NT2/D1 (cell line): ENCODE measurements around the gene TMEM179.

ENCODE experiments used
- DNase-seq: peaks from one replicate; pipeline ENCODE4 v3.0.0-alpha.2; 2011; ENCODE audit warnings: low read depth, low spot score
- H3K27me3 ChIP-seq: 2 replicates; pipeline ENCODE4 v1.6.0; 2011; ENCODE audit warnings: mild to moderate bottlenecking; ENCODE audit not compliant: insufficient read length, insufficient read depth
- H3K36me3 ChIP-seq: 2 replicates; pipeline ENCODE4 v1.6.1; 2011; ENCODE audit warnings: mild to moderate bottlenecking, low read length, mixed read lengths; ENCODE audit not compliant: insufficient read depth, insufficient read length
- H3K4me1 ChIP-seq: 2 replicates; pipeline ENCODE4 v1.5.1; 2011; ENCODE audit not compliant: insufficient read depth, insufficient read length
- H3K4me3 ChIP-seq: 2 replicates; pipeline ENCODE4 v1.5.1; 2011; ENCODE audit warnings: low read depth; ENCODE audit not compliant: insufficient read length
- H3K9ac ChIP-seq: 2 replicates; pipeline ENCODE4 v1.6.0; 2011; ENCODE audit warnings: low read depth; ENCODE audit not compliant: insufficient read length
- H3K9me3 ChIP-seq: 2 replicates; pipeline ENCODE4 v1.5.1; 2011; ENCODE audit warnings: mild to moderate bottlenecking, low read length; ENCODE audit not compliant: insufficient read depth
- SUZ12 ChIP-seq: IDR thresholded peaks from 2 replicates; pipeline ENCODE4 v1.6.1; 2011; ENCODE audit not compliant: insufficient read length, insufficient read depth; ENCODE audit errors: extremely low read depth
- YY1 ChIP-seq: IDR thresholded peaks from 2 replicates; pipeline ENCODE4 v1.6.1; 2011; ENCODE audit not compliant: insufficient read length, insufficient read depth
- ZNF274 ChIP-seq: IDR thresholded peaks from 2 replicates; pipeline ENCODE4 v1.6.1; 2011; ENCODE audit warnings: mild to moderate bottlenecking, low read depth, low read length

Gene TMEM179

DNA sequence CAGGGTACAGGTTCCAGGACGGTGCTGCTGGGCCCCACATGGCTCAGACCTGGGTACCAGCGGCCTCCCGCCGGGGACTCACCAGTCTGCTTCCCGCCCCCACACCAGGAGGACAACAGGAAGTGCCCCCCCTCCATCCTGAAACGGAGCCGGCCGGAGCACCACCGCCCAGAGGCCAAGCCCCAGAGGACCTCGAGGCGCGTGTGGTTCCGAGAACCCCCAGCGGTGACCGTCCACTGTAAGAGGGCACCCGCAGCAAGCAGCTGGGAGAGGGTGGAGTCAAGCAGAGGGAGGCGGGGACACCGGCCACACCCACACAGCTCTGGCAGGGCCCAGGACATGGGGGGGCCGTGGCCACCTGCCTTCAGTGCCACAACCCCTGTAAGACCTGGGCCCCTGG, 16.9 kb downstream of the TMEM179 start:
- no peaks in the 10 kb centered on the region for H3K36me3 ChIP-seq
- no peaks in the 10 kb centered on the region for H3K9me3 ChIP-seq
- TF ChIP-seq YY1, result no peak
- no peak for TF ChIP-seq SUZ12
- TF ChIP-seq ZNF274, result no peak
- DNase-seq, result no peak
- H3K27me3 ChIP-seq, result no peaks in the 10 kb centered on the region
- no peak overlapping the region for H3K9ac ChIP-seq
- no peak overlapping the region for H3K4me3 ChIP-seq
- peaks cover 2% of the 10 kb centered on the region for H3K4me1 ChIP-seq

GRCh38 chr14:104586832-104587620, 17.5 kb downstream of the TMEM179 start:
- Histone ChIP-seq H3K4me3 (no peak overlapping the region), H3K9me3 (no peaks in the 10 kb centered on the region), H3K36me3 (no peaks in the 10 kb centered on the region), H3K27me3 (no peaks in the 10 kb centered on the region), H3K4me1 (peaks cover 8% of the 10 kb centered on the region), H3K9ac (no peak overlapping the region)
- TF ChIP-seq ZNF274 (no peak), YY1 (no peak), SUZ12 (no peak)
- no peak for DNase-seq

- no peak overlapping the region for H3K9ac ChIP-seq
- H3K27me3 ChIP-seq, result no peaks in the 10 kb centered on the region
- no peak for DNase-seq
- TF ChIP-seq SUZ12, result no peak
- no peaks in the 10 kb centered on the region for H3K9me3 ChIP-seq
- H3K4me3 ChIP-seq, result no peak overlapping the region
- peaks cover 13% of the 10 kb centered on the region for H3K4me1 ChIP-seq
- H3K36me3 ChIP-seq, result no peaks in the 10 kb centered on the region
These were observed 18.4 kb downstream of the TMEM179 start for GRCh38 chr14:104585966-104586697.

DNA sequence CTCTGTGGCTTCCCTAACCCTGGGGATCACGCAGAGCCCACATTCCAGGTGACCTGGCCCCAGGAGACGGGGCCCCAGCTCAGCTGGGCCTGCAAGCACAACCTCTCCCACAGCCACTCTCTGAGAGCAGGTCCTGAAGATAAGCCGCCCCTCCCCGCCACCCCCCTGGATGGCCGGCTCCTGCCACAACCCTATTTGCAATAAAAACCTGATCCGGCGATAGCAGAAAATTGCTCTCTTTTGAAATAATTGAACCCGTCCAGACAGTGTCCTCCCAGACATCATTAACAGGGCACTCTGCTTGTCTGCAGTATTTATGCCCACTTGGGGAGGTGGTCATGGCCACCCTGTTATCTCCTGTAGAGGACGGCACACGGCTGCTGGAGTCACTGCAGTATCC, 20.0 kb downstream of the TMEM179 start:
- no peak for TF ChIP-seq ZNF274
- no peak for TF ChIP-seq SUZ12
- no peak for TF ChIP-seq YY1
- DNase-seq, result no peak
- Histone ChIP-seq H3K9me3 (no peaks in the 10 kb centered on the region), H3K9ac (no peak overlapping the region), H3K4me3 (no peak overlapping the region), H3K27me3 (no peaks in the 10 kb centered on the region), H3K4me1 (peaks cover 14% of the 10 kb centered on the region), H3K36me3 (no peaks in the 10 kb centered on the region)

DNA sequence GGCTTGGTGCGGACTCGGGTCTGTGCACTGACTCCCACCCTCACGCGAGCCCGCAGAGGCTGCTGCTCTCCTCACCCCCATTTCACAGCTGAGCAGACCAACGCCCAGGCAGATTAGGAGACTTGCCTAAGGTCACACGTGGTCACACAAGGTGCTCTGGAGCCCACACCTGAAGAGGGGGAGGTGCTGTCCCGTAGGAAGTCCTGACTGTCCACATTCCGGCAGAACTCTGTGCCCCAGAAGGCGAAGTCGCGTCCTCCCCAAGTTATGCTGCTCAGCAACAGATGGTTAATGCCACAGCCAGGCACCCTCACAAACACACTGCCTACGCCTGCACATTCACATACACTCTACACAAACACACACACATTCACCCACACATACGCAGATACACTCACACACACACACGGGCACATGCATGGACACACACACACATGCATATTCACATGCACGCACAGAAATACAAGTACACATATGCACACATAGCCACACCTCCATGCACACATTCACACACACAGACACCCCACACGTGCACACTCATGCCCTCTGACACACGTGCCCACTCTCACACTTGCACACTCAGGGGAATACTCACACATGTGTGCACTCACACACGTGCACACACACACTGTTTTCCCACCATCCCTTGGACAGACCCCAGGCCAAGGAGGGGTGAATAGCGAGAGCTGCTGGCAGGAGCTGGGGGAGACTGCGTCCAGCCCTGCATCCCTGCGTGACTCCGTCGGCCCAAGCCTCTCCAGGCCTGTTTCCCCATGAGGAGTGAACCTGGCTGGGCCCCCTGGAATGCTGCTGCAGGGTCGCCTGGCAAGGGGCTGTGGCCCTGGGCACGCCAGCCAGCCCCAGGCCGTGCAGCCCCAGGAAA, 20.9 kb downstream of the TMEM179 start:
- Histone ChIP-seq H3K27me3 (no peaks in the 10 kb centered on the region), H3K4me3 (no peak overlapping the region), H3K36me3 (no peaks in the 10 kb centered on the region), H3K9me3 (no peaks in the 10 kb centered on the region), H3K9ac (no peak overlapping the region), H3K4me1 (peaks cover 14% of the 10 kb centered on the region)
- TF ChIP-seq SUZ12 (no peak), YY1 (no peak), ZNF274 (no peak)
- DNase-seq, result no peak

DNA sequence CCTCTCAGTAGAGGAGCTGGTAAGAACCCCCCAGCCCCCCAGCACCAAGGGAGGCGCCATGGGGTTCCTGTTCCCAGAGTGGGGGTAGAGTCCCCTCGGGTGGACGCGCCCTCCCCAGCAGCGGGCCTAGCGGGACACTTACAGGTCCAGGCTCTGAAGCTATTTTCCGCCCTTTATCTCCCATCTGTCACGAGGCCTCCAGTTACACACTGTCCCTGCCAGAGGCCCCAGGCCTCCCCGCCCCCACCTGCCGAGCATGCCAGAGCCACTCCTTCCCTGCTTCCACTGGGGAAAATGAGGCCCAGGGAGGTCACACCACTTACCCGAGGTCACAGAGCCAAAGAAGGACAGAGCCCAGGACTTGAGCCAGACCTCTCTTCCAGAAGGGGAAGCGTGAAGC, 21.9 kb downstream of the TMEM179 start:
- TF ChIP-seq YY1, result no peak
- no peak for TF ChIP-seq SUZ12
- no peak for TF ChIP-seq ZNF274
- Histone ChIP-seq H3K4me1 (peaks cover 14% of the 10 kb centered on the region), H3K9ac (no peak overlapping the region), H3K27me3 (no peaks in the 10 kb centered on the region), H3K4me3 (no peak overlapping the region), H3K36me3 (no peaks in the 10 kb centered on the region), H3K9me3 (no peaks in the 10 kb centered on the region)
- no peak for DNase-seq
